Mesenchymal stem cell (in vitro differentiated cells and primary cell): ENCODE data around the gene CRY2. TPM values are rescaled to one million over a fixed set of nuclear protein-coding genes. Genes with fewer than 3 reads are reported as not detected.

ENCODE experiments used
- DNase-seq: peaks from one replicate; pipeline ENCODE4 v3.0.0-alpha.2; 2013
- H2AFZ ChIP-seq: one replicate; pipeline ENCODE4 v1.6.1; 2013; ENCODE audit warnings: low read depth, mild to moderate bottlenecking, control low read depth, inconsistent platforms, low read length, moderate library complexity
- H2AK5ac ChIP-seq: 2 replicates; pipeline ENCODE4 v1.6.1; 2013; ENCODE audit warnings: low read length, moderate library complexity, mild to moderate bottlenecking, inconsistent platforms; ENCODE audit not compliant: severe bottlenecking
- H2BK120ac ChIP-seq: one replicate; pipeline ENCODE4 v1.6.1; 2013; ENCODE audit warnings: low read depth, mild to moderate bottlenecking, inconsistent platforms, low read length, moderate library complexity
- H2BK12ac ChIP-seq, 2 experiments: one replicate each; pipeline ENCODE4 v1.6.1; 2013; ENCODE audit warnings: inconsistent platforms in 2 of 2, low read length in 2 of 2, mild to moderate bottlenecking in 2 of 2, moderate library complexity in 2 of 2, control low read depth in 1 of 2
- H2BK15ac ChIP-seq: one replicate; pipeline ENCODE4 v1.6.1; 2013; ENCODE audit warnings: mild to moderate bottlenecking, low read depth, inconsistent platforms; ENCODE audit not compliant: poor library complexity, severe bottlenecking
- H2BK5ac ChIP-seq: 2 replicates; pipeline ENCODE4 v1.6.1; 2013; ENCODE audit warnings: low read depth, mild to moderate bottlenecking, low read length, control low read depth, inconsistent platforms; ENCODE audit not compliant: poor library complexity, severe bottlenecking
- H3K14ac ChIP-seq, 2 experiments: one replicate each; pipeline ENCODE4 v1.6.1; 2013; ENCODE audit warnings: inconsistent platforms in 2 of 2, low read length in 2 of 2, control low read depth in 1 of 2, mild to moderate bottlenecking in 1 of 2, moderate library complexity in 1 of 2
- H3K18ac ChIP-seq, 2 experiments: one replicate each; pipeline ENCODE4 v1.6.1; 2013; ENCODE audit warnings: inconsistent platforms in 2 of 2, low read length in 2 of 2, control low read depth in 1 of 2, low read depth in 1 of 2, mild to moderate bottlenecking in 1 of 2
- H3K23ac ChIP-seq, 2 experiments: one replicate each; pipeline ENCODE4 v1.6.1; 2013; ENCODE audit warnings: inconsistent platforms in 2 of 2, low read length in 2 of 2, mild to moderate bottlenecking in 2 of 2, moderate library complexity in 2 of 2, control low read depth in 1 of 2
- H3K27ac ChIP-seq: 2 replicates; pipeline ENCODE4 v1.5.1; 2013; ENCODE audit warnings: mild to moderate bottlenecking, moderate library complexity, low read length, control low read depth, inconsistent platforms; ENCODE audit not compliant: poor library complexity, severe bottlenecking
- H3K27me3 ChIP-seq, 2 experiments: 2 replicates each; pipeline versions ENCODE4 v1.6.1 to v1.7.0; 2013; ENCODE audit warnings: low read length in 2 of 2, mild to moderate bottlenecking in 2 of 2, moderate library complexity in 2 of 2, control low read depth in 1 of 2, inconsistent platforms in 1 of 2; ENCODE audit not compliant: control insufficient read depth in 1 of 2, insufficient read depth in 1 of 2
- H3K36me3 ChIP-seq, 2 experiments: 2 replicates each; pipeline versions ENCODE4 v1.6.1 to v1.7.0; 2013; ENCODE audit warnings: low read length in 2 of 2, control low read depth in 1 of 2, inconsistent platforms in 1 of 2, low read depth in 1 of 2, mild to moderate bottlenecking in 1 of 2; ENCODE audit not compliant: insufficient read depth in 2 of 2, control insufficient read depth in 1 of 2
- H3K4ac ChIP-seq, 2 experiments: one replicate each; pipeline ENCODE4 v1.6.1; 2013; ENCODE audit warnings: inconsistent platforms in 2 of 2, low read length in 2 of 2, mild to moderate bottlenecking in 2 of 2, moderate library complexity in 2 of 2, control low read depth in 1 of 2, low read depth in 1 of 2
- H3K4me1 ChIP-seq: 2 replicates; pipeline ENCODE4 v1.6.1; 2013; ENCODE audit warnings: low read depth, low read length, control low read depth; ENCODE audit not compliant: control insufficient read depth, insufficient read depth
- H3K4me2 ChIP-seq: 2 replicates; pipeline ENCODE4 v1.6.1; 2013; ENCODE audit warnings: low read length, mild to moderate bottlenecking, inconsistent platforms; ENCODE audit not compliant: poor library complexity, severe bottlenecking
- H3K4me3 ChIP-seq, 2 experiments: 2 replicates each; pipeline versions ENCODE4 v1.5.1 to v1.7.0; 2013; ENCODE audit warnings: low read length in 2 of 2, mild to moderate bottlenecking in 2 of 2, control low read depth in 1 of 2, low read depth in 1 of 2; ENCODE audit not compliant: insufficient read depth in 1 of 2
- H3K79me1 ChIP-seq: replicated peaks from 2 replicates; pipeline ENCODE4 v1.6.1; 2013; ENCODE audit warnings: mild to moderate bottlenecking, control low read depth, low read length, inconsistent platforms; ENCODE audit not compliant: poor library complexity, severe bottlenecking
- H3K9ac ChIP-seq: 2 replicates; pipeline ENCODE4 v1.7.0; 2013; ENCODE audit warnings: mild to moderate bottlenecking, low read length, moderate library complexity
- H3K9me3 ChIP-seq: 2 replicates; pipeline ENCODE4 v1.7.0; 2013; ENCODE audit warnings: mild to moderate bottlenecking, low read length; ENCODE audit not compliant: control insufficient read depth
- H4K8ac ChIP-seq: one replicate; pipeline ENCODE4 v1.6.1; 2013; ENCODE audit warnings: inconsistent platforms, mild to moderate bottlenecking, low read length, moderate library complexity
- H4K91ac ChIP-seq: one replicate; pipeline ENCODE4 v1.6.1; 2013; ENCODE audit warnings: mild to moderate bottlenecking, low read length, inconsistent platforms
- WGBS: methylation state at CpG from one replicate; pipeline ENCODE4 v1.1.7; 2013; ENCODE audit warnings: mixed read lengths; 5-methylcytosine and 5-hydroxymethylcytosine counted together
- polyA plus RNA-seq, 2 experiments: library from polyadenylated mRNA; stranded (reverse); fragments of 200-250 nt; gene quantifications; one replicate each; pipeline ENCODE4 v1.2.3, GENCODE V29; 2013

Gene CRY2
- 6.2 TPM for polyA plus RNA-seq (2013, experiment 1 of 2)
- polyA plus RNA-seq (2013, experiment 2 of 2) = 5.3 TPM

DNA sequence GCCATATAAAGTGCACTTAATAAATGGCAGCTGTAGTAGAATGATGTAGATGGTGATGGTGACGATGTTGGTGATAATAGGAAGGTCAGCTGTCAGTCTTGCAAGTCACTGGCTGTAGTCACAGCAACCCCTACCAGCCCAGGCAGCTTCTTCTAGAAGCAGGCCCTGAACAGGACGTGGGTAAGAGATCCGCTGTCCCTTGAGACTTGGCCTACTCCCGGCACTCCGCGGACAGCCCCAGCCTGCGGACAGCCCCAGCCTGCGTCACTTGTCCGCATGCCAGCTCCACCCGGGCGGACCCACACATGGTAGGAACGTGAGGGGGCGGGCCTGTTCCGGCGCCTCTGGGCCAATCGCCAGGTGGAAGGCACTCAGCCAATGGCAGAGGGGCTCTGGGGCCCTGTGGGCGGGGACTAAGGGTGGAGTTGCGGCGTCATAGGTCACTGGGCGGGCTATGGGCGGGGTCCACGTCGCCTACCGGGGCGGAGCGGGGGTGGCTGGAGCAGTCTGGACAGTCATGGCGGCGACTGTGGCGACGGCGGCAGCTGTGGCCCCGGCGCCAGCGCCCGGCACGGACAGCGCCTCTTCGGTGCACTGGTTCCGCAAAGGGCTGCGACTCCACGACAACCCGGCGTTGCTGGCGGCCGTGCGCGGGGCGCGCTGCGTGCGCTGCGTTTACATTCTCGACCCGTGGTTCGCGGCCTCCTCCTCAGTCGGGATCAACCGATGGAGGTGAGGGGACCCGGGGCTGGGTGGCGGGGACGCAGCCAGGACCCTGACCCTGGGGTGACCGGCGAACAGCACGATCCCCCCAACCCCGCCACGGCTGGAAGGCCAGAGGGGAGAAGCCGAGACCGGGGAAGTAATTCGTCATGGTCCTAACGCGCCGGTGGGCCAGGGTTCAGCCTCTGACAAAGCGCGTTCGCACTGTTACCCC is at the start of gene CRY2:
Gene CRY2, plus strand, starts transcription at position 502 of the 937 bp plus-strand sequence. Its CDS starts 16 bp downstream, at position 518.
- Histone ChIP-seq H2BK120ac (peak within 1 kb of the TSS; percentile 78), H3K23ac (peak within 1 kb of the TSS in 1 of 2 experiments; percentile 2), H3K27ac (peak within 1 kb of the TSS; percentile 30), H3K9ac (peak within 1 kb of the TSS; percentile 97), H4K91ac (no peak within 1 kb of the TSS), H3K36me3 (no peaks in the 10 kb centered on the region), H3K4me2 (peak within 1 kb of the TSS; percentile 87), H3K18ac (peak within 1 kb of the TSS; percentile 88 to 92), H3K27me3 (peaks cover under 1 to 4% of the 10 kb centered on the region in 2 experiments), H3K4me3 (peak within 1 kb of the TSS; percentile 93 to 96), H2BK12ac (no peak within 1 kb of the TSS), H3K4ac (peak within 1 kb of the TSS; percentile 62 to 66), H2BK15ac (peak within 1 kb of the TSS; percentile 68), H2BK5ac (no peak within 1 kb of the TSS), H3K79me1 (peaks cover 14% of the 10 kb centered on the region), H4K8ac (peak within 1 kb of the TSS; percentile 66), H2AFZ (peak within 1 kb of the TSS; percentile 74), H3K4me1 (peaks cover 7% of the 10 kb centered on the region), H3K9me3 (no peaks in the 10 kb centered on the region), H3K14ac (peak within 1 kb of the TSS in 1 of 2 experiments; percentile 86), H2AK5ac (no peak within 1 kb of the TSS)
- peak; percentile 99 for DNase-seq
- WGBS = 1% methylated on average over 75 of the region's 75 CpGs

DNA sequence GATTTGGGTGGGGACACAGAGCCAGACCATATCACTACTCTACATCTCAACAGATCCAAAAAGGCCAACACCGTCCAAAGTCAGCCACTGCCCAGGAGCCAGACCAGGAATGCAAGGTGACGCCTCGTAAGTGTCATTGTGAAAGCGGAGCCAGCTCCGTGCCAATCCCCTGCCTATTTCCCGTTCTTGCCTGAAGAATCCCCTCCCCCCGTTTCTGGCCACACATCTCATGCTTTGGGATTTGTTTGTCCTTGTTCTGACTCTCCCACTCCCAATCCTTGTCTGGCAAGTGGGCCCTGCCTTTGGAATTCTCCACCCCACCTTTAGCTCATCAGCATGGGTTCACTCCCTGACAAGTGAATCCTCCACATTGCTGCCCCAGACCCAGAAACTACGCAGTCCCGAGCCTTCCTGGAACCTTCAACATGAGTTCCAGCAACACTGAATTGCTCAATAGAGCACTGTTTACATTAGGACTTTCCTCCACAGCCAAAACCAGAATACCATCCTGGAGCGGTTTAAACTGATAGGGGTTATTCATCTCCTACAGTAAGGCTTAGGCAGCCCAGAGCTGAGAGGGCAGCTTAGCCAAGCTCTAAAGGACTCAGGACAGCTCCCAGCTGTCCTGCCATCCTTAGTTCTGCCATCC is 48.4 kb upstream of the CRY2 start:
- Histone ChIP-seq H3K4ac (no peak overlapping the region), H2BK5ac (no peak overlapping the region), H3K18ac (peak overlapping the region in 1 of 2 experiments; percentile 1), H3K79me1 (no peaks in the 10 kb centered on the region), H2BK12ac (peak overlapping the region in 1 of 2 experiments; percentile 49), H3K27ac (no peak overlapping the region), H3K36me3 (no peaks in the 10 kb centered on the region), H2BK15ac (no peak overlapping the region), H3K4me2 (no peak overlapping the region), H3K27me3 (peaks cover 15 to 37% of the 10 kb centered on the region in 2 experiments), H4K91ac (no peak overlapping the region), H3K4me1 (no peaks in the 10 kb centered on the region), H3K23ac (no peak overlapping the region), H3K9ac (no peak overlapping the region), H2BK120ac (no peak overlapping the region), H2AFZ (no peak overlapping the region), H2AK5ac (no peak overlapping the region), H3K4me3 (no peak overlapping the region), H3K14ac (no peak overlapping the region), H3K9me3 (no peaks in the 10 kb centered on the region), H4K8ac (no peak overlapping the region)
- WGBS = 80% methylated on average over 10 of the region's 10 CpGs
- peak; percentile 77 for DNase-seq

DNA sequence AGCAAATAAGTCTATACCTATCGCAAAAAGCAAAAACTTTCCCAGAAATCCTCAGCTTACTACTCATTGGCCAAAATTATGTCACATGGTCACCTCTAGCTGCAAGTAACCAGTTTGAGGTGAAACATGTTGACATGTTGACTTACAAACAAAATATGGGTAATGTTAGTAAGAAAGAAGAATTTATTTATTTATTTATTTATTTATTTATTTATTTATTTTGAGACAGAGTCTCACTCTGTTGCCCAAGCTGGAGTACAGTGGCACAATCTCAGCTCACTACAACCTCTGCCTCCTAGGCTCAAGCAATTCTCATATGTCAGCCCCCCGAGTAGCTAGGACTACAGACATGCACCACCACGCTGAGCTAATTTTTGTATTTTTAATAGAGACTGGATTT is 47.7 kb upstream of the CRY2 start:
- WGBS = 87% methylated on average over 2 of the region's 3 CpGs
- H3K4me2 ChIP-seq = no peak overlapping the region
- H2BK5ac ChIP-seq = no peak overlapping the region
- H3K9me3 ChIP-seq = no peaks in the 10 kb centered on the region
- no peak overlapping the region for H2AK5ac ChIP-seq
- peaks cover 9 to 30% of the 10 kb centered on the region in 2 experiments for H3K27me3 ChIP-seq
- H4K91ac ChIP-seq = no peak overlapping the region
- H3K27ac ChIP-seq = no peak overlapping the region
- H3K4me1 ChIP-seq = peaks cover 1% of the 10 kb centered on the region
- no peak overlapping the region for H3K18ac ChIP-seq
- no peak overlapping the region for H3K9ac ChIP-seq
- no peak overlapping the region for H3K23ac ChIP-seq
- no peak overlapping the region for H3K4me3 ChIP-seq
- DNase-seq = no peak
- no peak overlapping the region for H2BK15ac ChIP-seq
- no peak overlapping the region for H3K14ac ChIP-seq
- H3K36me3 ChIP-seq = no peaks in the 10 kb centered on the region
- no peaks in the 10 kb centered on the region for H3K79me1 ChIP-seq
- no peak overlapping the region for H2BK120ac ChIP-seq
- no peak overlapping the region for H4K8ac ChIP-seq
- H3K4ac ChIP-seq = no peak overlapping the region
- no peak overlapping the region for H2BK12ac ChIP-seq
- H2AFZ ChIP-seq = no peak overlapping the region

DNA sequence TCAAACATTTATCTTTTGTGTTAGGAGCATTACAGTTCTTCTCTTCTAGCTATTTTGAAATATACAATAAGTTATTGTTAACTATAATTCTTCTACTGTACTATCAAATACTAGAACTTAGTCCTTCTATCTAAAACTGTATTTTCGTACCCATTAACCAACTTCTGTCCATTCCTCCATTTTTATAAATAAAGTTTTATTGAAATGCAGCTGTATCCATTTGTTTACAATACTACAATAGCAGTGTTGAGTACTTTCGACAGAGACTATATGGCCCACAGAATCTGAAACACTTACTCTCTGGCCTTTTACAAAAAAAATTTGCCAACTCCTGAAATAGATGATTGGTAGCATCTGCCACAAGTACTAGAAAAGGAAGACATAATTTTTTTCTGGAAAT is 47.0 kb upstream of the CRY2 start:
- no peak overlapping the region for H2BK12ac ChIP-seq
- no peak overlapping the region for H4K8ac ChIP-seq
- no peak overlapping the region for H3K4me2 ChIP-seq
- H3K23ac ChIP-seq = no peak overlapping the region
- H3K18ac ChIP-seq = no peak overlapping the region
- no peak overlapping the region for H3K4me3 ChIP-seq
- no peak overlapping the region for H4K91ac ChIP-seq
- no peaks in the 10 kb centered on the region for H3K79me1 ChIP-seq
- no peaks in the 10 kb centered on the region for H3K36me3 ChIP-seq
- no peak overlapping the region for H3K27ac ChIP-seq
- H3K27me3 ChIP-seq = peaks cover 5 to 27% of the 10 kb centered on the region in 2 experiments
- no peak overlapping the region for H3K4ac ChIP-seq
- no peak overlapping the region for H2BK5ac ChIP-seq
- no peak overlapping the region for H2AFZ ChIP-seq
- H3K9ac ChIP-seq = no peak overlapping the region
- 83% methylated on average over 1 of the region's 2 CpGs for WGBS
- H3K14ac ChIP-seq = no peak overlapping the region
- peaks cover 1% of the 10 kb centered on the region for H3K4me1 ChIP-seq
- no peak for DNase-seq
- no peaks in the 10 kb centered on the region for H3K9me3 ChIP-seq
- no peak overlapping the region for H2BK15ac ChIP-seq
- H2BK120ac ChIP-seq = no peak overlapping the region
- H2AK5ac ChIP-seq = no peak overlapping the region
